CD4-positive, alpha-beta T cell treated with Interleukin-17A for 4 hours (primary cell): Measurements from ENCODE around the gene PXT1.

Source experiments
- DNase-seq: peaks from one replicate; pipeline ENCODE4 v3.0.0-alpha.2; 2020; ENCODE audit warnings: mixed read lengths

The PXT1 gene

GRCh38 chr6:36387440-36388303 lies 55.0 kb downstream of the PXT1 start, which contains the start of gene ETV7:
Gene ETV7, minus strand, starts transcription at chr6:36387669. Its CDS starts 128 bp downstream, at chr6:36387541.
- peak; percentile 50 for DNase-seq

DNA sequence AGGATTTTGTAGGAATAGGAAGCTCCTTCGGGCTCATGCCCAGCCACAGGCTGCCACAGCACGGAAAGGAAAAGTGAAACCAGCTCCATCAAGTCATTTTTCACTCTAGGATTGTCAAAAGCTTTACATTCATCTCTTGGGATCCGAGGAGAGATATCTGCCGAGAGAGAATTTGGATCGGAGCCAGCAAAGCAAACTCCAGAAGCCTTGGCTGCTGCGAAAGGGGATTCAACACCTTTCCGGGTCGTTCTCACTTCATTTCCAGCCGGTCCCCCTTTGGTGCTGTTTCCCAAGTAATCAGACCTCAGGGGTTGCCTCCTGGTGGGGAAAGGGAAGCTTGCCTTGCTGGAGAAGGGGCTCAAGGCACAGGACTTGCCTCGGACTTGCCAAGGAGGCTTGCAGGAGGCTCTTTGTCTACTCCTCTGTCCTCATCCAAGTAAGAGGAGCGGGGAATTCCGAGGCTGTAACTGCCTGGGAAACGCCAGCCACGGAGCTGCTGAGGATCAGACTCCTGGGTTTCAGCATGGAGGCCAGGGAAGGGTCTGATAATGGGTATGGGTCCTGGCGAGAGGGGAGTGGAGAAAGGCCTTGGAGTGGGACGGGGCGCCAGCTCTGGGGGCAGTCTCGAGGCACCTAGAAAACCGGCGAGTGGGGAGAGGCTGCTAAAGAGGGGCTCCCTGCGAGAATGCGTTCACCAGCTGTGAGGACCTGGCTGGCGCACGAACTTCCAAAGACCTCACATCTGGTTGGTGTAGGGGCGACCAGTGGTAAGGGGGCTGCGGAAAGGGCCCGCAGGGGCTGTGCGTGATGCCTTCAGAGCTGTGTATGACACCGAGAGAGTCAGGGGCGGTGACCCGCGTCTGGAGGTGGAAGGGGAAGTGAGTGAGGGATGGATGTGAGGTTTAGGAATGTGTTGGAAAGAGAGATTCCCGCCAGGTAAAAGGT lies 55.9 kb downstream of the PXT1 start:
- peak; percentile 31 for DNase-seq

DNA sequence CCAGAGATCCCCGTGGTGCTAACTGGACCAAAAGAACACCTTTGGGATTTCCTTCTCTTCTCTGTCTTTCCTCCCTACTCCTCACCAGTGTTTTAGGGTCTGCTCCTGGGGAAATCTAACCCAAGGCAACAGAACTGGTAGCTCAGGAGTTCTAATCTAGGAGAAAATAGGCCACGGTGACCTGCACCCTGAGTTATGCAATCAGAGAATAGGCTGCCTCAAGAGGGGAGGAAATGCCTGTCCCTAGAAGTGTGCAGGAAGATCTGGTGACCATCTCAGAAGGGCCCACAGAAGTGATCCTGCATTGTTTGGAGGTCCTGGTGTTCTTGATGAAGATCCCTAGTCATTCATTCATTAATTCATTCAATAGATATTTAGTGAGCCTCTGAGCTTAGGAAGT lies 58.6 kb downstream of the PXT1 start:
- DNase-seq: no peak

DNA sequence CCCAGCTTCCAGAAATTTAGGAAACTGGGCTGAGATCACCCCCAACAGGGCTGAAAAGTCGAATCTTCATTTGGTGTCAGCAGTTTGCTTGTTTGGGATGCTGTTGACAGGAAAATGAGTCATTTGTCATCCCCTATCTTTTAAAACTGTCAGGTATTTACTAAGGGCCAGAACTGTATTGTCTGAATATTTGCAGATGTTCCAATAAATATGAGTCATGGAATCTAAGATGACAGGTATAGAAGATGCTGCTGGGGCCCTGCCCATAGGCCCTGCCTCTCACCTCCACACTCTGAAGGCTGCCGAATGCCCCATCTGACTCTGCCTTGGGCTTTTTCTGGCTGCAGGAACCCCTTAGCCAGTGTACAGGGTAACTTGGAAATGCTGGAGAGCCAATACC lies 59.0 kb downstream of the PXT1 start:
- peak; percentile 29 for DNase-seq

GRCh38 chr6:36382976-36383375 lies 59.7 kb downstream of the PXT1 start:
- no peak for DNase-seq

DNA sequence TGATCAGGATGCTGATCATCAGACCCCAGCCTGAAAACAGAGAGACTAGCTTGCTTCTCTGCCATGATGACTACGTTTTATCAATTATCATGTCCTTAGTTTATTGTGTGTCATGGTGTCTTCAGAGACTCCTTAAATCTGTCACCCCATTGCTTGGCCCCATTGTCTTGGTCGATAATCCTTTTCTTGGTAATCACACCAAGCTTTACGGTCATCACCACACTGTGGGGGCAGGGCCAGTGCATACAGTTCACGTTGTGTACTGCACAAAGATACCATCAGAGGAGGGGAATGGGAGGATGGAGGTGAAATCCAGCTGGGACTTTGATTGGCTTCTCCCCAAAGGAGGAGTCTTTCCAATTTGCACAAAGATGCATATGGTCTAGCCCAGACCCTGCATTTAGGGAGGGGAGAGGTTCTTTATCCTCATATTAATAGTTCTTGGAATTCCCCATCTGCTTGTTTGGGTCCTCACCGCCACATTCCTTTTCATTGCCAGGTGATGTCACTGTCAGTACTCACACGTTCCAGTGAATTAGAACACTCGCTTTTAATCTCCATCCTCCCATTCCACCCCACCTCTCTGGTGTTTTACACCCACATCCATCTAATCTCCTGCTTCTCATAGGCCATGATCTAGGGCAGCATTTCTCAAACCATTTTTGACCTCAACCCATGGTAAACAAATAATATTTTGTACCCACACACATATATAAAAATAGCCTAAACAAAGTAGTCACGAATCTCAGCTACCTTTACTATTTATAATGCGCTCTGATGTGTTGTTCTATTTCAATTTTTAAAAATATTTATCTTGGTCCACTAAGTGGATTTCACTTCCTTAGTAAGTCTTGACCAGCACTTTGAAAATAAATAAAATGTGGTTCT lies 60.9 kb downstream of the PXT1 start:
- DNase-seq: no peak

- no peak for DNase-seq
Measured at GRCh38 chr6:36380166-36380565, 62.5 kb downstream of the PXT1 start.

DNA sequence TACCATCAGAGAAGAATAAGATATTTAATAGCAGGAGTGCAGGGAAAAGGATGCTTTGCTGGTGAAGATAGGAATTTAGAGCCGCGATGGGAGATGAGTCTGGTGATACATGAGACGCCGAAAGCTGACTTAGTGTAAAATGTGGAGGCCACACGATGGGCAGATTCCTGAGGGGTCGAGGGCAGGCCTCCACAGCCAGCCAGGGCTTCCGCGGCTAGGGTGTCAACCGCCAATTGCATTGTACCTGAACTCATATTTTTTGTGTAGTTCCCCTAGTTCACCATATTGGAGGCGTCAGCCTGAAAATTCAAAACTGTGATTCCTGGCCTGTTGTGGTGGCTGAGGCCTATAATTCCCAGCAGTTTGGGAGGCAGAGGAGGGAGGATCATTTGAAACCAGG lies 63.7 kb downstream of the PXT1 start:
- DNase-seq: no peak

DNA sequence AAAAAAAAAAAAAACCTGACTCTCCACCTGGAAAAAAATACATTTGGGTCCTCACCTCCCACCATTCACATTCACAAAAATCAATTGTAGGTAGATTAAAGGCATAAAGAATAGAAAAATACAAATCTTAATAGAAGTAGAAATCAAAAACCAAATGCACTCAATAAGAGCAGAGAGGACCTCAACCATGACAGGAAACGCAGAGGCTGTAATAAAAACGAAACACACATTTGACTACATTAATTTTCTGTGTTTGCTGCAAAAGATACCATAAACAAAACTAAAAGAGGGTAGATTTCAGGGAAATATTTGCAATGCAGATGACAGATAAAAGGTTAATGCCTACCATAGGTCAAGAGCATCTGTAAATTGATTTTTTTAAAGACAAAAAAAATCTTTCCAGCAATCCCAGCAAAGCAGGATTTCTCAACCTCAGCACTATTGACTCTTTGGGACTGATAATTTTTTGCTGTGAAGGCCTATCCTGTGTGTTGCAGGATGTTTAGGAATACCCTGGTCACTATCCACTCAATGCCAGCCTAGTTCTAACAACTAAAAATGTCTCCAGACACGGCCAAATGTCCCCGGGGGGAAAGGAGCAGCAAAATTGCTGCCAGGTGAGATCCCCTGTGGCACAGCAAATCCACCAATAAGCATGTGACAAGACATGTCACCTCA lies 64.3 kb downstream of the PXT1 start:
- no peak for DNase-seq

DNA sequence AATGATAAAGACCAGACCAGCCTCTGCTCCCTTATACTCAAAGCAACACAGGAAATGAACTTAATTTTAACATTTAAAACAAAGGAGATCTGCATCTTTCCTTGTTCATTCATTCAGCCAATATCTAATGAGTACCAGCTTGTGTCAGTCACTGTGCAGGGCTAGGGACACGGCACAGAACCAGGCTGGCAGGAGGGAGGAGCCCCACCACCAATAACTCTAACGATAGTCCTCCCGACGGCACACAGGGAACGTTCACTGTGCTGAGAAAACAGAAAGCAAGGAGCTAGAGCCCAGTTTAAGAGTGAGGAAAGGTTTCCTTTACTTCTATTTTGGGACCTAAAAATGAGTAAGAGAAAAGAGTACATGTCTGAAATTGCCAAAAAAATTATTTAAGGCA lies 65.1 kb downstream of the PXT1 start:
- DNase-seq: no peak

- no peak for DNase-seq
Measured at GRCh38 chr6:36376742-36377141, 65.9 kb downstream of the PXT1 start.

DNA sequence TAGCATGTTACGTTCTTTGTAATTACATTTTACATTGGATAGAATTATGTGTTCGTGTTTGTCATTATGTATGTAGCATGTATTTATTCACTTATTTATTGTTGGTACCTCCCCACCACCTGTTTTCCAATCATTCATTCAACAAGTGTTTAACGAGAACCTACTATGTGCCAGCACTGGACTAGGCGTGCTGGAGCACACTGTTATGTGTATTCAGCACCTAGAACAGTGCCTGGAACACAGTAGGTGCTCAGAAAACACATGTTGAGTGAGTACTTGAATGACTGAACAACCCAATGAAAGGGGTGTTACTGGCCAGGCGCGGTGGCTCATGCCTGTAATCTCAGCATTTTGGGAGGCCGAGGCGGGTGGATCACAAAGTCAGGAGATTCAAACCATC lies 66.5 kb downstream of the PXT1 start:
- no peak for DNase-seq

- DNase-seq: no peak
Measured at GRCh38 chr6:36375644-36376155, 67.0 kb downstream of the PXT1 start.

- no peak for DNase-seq
Measured at GRCh38 chr6:36374972-36375371, 67.7 kb downstream of the PXT1 start.

DNA sequence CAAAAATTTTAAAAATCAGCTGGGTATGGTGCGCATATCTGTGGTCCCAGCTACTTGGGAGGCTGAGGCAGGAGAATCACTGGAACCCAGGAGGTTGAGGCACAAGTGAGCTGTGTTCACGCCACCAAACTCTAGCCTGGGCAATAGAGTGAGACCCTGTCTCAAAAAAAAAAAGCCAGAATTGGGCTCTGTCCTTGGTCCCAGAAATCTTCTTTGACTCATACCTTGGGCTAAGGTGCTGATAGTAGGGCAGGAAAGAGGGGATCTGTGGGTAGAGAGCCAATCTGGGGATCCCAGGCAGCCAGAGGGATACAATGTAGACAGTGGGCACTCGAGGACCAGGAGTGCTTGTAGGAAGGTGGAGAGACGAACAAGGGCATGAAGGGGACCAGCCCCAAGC lies 68.5 kb downstream of the PXT1 start:
- DNase-seq: no peak

DNA sequence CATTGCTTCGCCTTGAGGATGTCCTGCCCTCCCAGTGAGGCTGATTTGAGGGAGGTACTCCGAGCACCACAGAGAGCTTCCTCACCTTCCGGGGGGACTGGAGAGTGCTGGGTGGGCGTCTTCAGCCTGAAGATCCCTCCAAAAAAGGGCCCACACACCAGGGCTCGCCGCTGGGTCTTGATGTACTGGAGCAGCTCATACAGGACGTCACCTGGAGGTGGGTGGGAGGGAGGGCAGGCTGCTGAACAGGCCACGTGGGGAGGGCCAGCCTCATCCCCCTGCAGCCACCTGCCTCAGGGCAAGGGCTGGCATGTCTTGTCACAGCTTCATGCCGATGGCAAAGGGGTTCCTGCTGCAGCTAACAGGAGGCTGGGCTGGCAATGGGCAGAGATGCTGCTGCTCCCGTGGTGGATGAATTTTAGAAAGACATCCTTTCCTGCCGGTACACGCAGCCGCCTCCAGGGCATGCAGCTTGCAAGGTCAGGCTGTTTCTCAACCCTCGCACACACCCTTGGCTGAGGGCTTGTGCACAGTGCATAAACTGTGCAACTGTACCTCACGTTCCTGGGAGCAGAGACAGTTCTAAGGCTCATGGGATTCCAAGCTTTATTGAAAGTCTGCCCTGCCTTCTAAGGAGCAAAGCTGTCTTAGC lies 69.2 kb downstream of the PXT1 start:
- DNase-seq: no peak

- DNase-seq: no peak
Measured at GRCh38 chr6:36372088-36372487, 70.6 kb downstream of the PXT1 start.

DNA sequence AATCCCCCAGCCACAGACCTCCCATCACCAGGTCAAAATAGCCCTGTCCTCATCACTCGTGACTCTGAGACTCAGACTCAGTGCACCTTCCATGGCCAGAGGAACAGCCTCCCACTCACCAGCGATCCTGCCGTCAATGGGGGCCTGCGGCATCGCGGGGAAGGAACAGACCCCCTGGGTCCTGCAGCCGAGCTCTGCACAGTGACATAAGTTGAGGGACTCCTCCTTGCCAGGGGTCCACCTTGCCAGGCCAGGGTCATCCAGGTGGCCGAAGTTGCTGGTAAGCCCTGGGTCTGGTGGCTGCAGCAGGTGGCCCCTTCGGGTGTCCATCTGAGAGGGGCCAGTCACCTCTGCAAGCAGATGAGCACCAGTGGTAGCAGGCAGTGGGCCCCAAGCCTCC lies 71.4 kb downstream of the PXT1 start:
- no peak for DNase-seq

DNA sequence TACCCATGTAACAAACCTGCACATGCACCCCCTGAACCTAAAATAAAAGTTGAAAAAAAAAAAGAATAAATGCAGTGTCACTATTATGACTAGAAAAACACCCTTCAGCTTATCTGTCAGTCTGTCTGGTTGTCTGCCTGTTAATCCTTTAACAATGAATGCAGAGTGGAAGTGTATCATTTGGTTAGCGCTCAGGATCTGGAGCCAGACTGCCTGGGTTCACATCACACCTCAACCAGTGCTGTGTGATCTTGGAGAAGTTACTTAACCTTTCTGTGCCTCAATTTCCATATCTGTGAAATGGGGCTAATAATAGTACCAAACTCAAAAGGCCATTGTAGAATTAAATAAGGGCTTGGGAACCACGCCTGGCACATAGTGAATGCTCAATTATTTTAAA lies 72.0 kb downstream of the PXT1 start:
- DNase-seq: no peak

GRCh38 chr6:36368921-36369865 lies 73.5 kb downstream of the PXT1 start:
- DNase-seq: no peak
